Hepatocyte (in vitro differentiated cells): Measurements from ENCODE around the gene MTIF3. TPM values are rescaled to one million over a fixed set of nuclear protein-coding genes. Genes with fewer than 3 reads are reported as not detected.

Experiments
- DNase-seq: peaks from one replicate; pipeline ENCODE4 v3.0.0-alpha.2; 2016; ENCODE audit warnings: low spot score
- H2AFZ ChIP-seq: fragments of 200-600 bp; sonication (generic); 2 replicates; pipeline ENCODE4 v1.6.0; 2016; ENCODE audit warnings: antibody characterized with exemption, mild to moderate bottlenecking
- H3K27ac ChIP-seq: fragments of 200-600 bp; sonication (generic); 2 replicates; pipeline ENCODE4 v1.5.1; 2016; ENCODE audit warnings: mild to moderate bottlenecking
- H3K27me3 ChIP-seq: fragments of 200-600 bp; sonication (generic); 2 replicates; pipeline ENCODE4 v1.6.1; 2016
- H3K36me3 ChIP-seq: fragments of 200-600 bp; sonication (generic); replicated peaks from 2 replicates; pipeline ENCODE4 v1.5.1; 2016; ENCODE audit warnings: low read depth; ENCODE audit not compliant: insufficient read depth
- H3K4me1 ChIP-seq: fragments of 200-600 bp; sonication (generic); 2 replicates; pipeline ENCODE4 v1.5.1; 2016; ENCODE audit warnings: mild to moderate bottlenecking, moderate library complexity; ENCODE audit not compliant: insufficient read depth
- H3K4me2 ChIP-seq: fragments of 200-600 bp; sonication (generic); 2 replicates; pipeline ENCODE4 v1.6.0; 2016
- H3K4me3 ChIP-seq: fragments of 200-600 bp; sonication (generic); 2 replicates; pipeline ENCODE4 v1.5.1; 2016; ENCODE audit warnings: mild to moderate bottlenecking
- H3K79me2 ChIP-seq: fragments of 200-600 bp; sonication (generic); 2 replicates; pipeline ENCODE4 v1.6.0; 2017; ENCODE audit warnings: mild to moderate bottlenecking
- H3K9me2 ChIP-seq: fragments of 200-600 bp; sonication (generic); replicated peaks from 2 replicates; pipeline ENCODE4 v1.6.0; 2017; ENCODE audit warnings: mild to moderate bottlenecking; ENCODE audit not compliant: insufficient read depth
- H3K9me3 ChIP-seq: fragments of 200-600 bp; sonication (generic); 2 replicates; pipeline ENCODE4 v1.5.1; 2016; ENCODE audit warnings: low read depth, mild to moderate bottlenecking
- H4K20me1 ChIP-seq: fragments of 200-600 bp; sonication (generic); 2 replicates; pipeline ENCODE4 v1.6.0; 2016; ENCODE audit warnings: mild to moderate bottlenecking; ENCODE audit not compliant: insufficient read depth, poor library complexity, severe bottlenecking
- CTCF ChIP-seq: fragments of 200-600 bp; sonication (generic); IDR thresholded peaks from 2 replicates; pipeline ENCODE4 v1.5.1; 2016; ENCODE audit warnings: antibody characterized with exemption, mild to moderate bottlenecking; ENCODE audit not compliant: poor library complexity
- EZH2 ChIP-seq: fragments of 200-600 bp; sonication (generic); IDR thresholded peaks from 2 replicates; pipeline ENCODE4 v1.6.1; 2016; ENCODE audit warnings: antibody characterized with exemption, mild to moderate bottlenecking, borderline replicate concordance
- EZH2phosphoT487 ChIP-seq: fragments of 200-600 bp; sonication (generic); IDR thresholded peaks from one replicate; pipeline ENCODE4 v1.6.1; 2018; ENCODE audit warnings: antibody characterized with exemption, mild to moderate bottlenecking, low read depth, moderate library complexity; ENCODE audit not compliant: unreplicated experiment, severe bottlenecking
- WGBS: methylation state at CpG from one replicate; pipeline ENCODE4 v1.1.6; 2016; ENCODE audit warnings: low lambda C conversion rate; ENCODE audit errors: missing lambda C conversion rate; 5-methylcytosine and 5-hydroxymethylcytosine counted together
- polyA plus RNA-seq: library from polyadenylated mRNA; unstranded; fragments of >200 nt; fragmentation: Nextera tagmentation; extraction: Ambion mirVana; gene quantifications from 2 replicates; pipeline ENCODE4 v1.2.1, GENCODE V29; 2016
- total RNA-seq: library from RNA; depleted of rRNA; stranded (reverse); fragments of >200 nt; gene quantifications from 2 replicates; pipeline ENCODE4 v1.2.3, GENCODE V29; 2014

MTIF3 gene
- total and polyA plus RNA-seq, 2 experiments from 2014 or later, result 58.0 to 66.7 TPM

DNA sequence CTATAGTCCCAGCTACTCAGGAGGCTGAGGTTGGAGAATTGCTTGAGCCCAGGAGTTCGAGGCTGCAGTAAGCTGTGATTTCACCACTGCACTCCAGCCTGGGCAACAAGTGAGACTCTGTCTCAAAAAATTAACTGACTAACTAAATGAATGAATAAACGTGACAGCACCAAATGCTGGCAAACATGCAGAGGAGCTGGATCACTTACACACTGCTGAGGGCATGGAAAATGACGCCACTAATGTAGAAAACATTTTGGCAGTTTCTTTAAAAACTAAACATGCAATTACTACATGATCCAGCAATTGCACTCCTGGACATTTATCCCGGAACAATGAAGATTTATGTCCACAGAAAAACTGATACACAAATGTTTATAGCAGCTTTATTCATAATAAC is 57.3 kb downstream of the MTIF3 start:
- Histone ChIP-seq H3K9me3 (no peaks in the 10 kb centered on the region), H3K36me3 (no peaks in the 10 kb centered on the region), H3K4me2 (no peak overlapping the region), H3K27ac (no peak overlapping the region), H3K27me3 (no peaks in the 10 kb centered on the region), H3K4me3 (no peak overlapping the region), H4K20me1 (no peaks in the 10 kb centered on the region), H3K9me2 (no peaks in the 10 kb centered on the region), H3K4me1 (peaks cover 12% of the 10 kb centered on the region), H3K79me2 (no peaks in the 10 kb centered on the region), H2AFZ (no peak overlapping the region)
- 84% methylated on average over 4 of the region's 4 CpGs for WGBS
- no peak for TF ChIP-seq EZH2phosphoT487
- no peak for TF ChIP-seq EZH2
- TF ChIP-seq CTCF, result no peak
- no peak for DNase-seq

DNA sequence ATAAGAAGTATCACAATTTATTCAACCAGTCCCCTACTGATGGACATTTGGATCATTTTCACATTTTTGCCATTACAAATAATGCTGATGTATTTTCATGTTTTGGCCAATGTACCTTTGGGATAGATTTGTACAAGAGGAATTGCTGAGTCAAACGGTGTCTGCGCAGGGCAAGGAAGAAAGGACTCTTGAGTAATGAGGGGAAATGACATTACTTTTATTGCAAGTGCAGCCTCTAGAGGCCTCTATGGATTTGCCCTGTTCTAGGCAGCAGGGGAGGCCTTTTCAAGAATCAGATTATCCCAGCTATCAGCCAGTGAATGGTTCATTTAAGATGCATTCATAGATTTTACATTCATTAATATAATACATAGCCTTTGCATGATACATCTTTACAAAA is 58.9 kb downstream of the MTIF3 start:
- 64% methylated on average over 2 of the region's 2 CpGs for WGBS
- TF ChIP-seq EZH2 (no peak), EZH2phosphoT487 (no peak), CTCF (no peak)

DNA sequence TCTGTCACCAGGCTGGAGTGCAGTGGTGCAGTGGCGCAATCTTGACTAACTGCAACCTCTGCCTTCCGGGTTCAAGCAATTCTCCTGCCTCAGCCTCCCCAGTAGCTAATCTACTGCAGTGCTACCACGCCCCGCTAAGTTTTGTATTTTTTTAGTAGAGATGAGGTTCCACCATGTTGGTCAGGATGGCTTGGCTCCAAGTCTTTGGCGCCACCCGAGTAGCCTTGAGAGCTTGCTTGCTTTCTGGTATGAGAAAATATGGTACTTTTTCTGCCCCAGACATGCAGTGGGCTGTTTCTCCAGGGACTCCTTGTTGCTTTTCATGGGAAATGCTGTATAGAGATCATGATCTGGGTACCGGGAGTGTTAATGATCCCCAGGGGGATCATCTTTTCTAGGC is 60.5 kb downstream of the MTIF3 start:
- H3K27me3 ChIP-seq, result no peaks in the 10 kb centered on the region
- no peak overlapping the region for H2AFZ ChIP-seq
- TF ChIP-seq EZH2phosphoT487 (no peak), EZH2 (no peak), CTCF (no peak)
- H3K27ac ChIP-seq, result no peak overlapping the region
- H3K9me3 ChIP-seq, result no peaks in the 10 kb centered on the region
- H3K36me3 ChIP-seq, result no peaks in the 10 kb centered on the region
- no peak for DNase-seq
- H3K4me1 ChIP-seq, result no peaks in the 10 kb centered on the region
- no peaks in the 10 kb centered on the region for H3K79me2 ChIP-seq
- H3K4me3 ChIP-seq, result no peak overlapping the region
- H3K4me2 ChIP-seq, result no peak overlapping the region
- no peaks in the 10 kb centered on the region for H3K9me2 ChIP-seq
- WGBS, result 93% methylated on average over 7 of the region's 7 CpGs
- no peaks in the 10 kb centered on the region for H4K20me1 ChIP-seq

More for the DNA sequence above, 58.9 kb downstream of the MTIF3 start:
- Histone ChIP-seq H3K4me2 (no peak overlapping the region), H2AFZ (no peak overlapping the region), H3K4me3 (no peak overlapping the region), H3K27me3 (no peaks in the 10 kb centered on the region), H3K9me2 (no peaks in the 10 kb centered on the region), H3K36me3 (no peaks in the 10 kb centered on the region), H3K79me2 (no peaks in the 10 kb centered on the region), H3K9me3 (no peaks in the 10 kb centered on the region), H3K27ac (no peak overlapping the region), H4K20me1 (no peaks in the 10 kb centered on the region), H3K4me1 (peaks cover 12% of the 10 kb centered on the region)
- DNase-seq, result no peak

DNA sequence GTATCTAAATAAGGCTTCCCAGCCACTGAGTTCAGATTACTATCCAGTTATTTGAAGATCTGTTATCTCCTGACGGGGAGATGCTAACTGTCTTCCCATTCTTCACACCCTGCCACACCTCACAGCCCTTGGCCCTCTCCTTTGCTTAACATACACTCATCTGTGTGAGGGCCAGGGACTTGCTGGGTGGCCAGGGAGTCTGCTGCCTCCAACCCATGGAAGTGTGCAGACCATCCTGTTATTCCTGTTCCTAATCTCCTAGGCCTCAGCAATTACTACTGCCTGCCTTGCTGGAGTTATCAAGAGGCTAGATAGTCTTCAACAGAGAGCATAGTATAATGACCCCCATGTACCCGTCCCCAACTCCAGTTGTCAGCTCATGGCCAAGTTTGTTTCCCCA is 62.1 kb downstream of the MTIF3 start:
- Histone ChIP-seq H3K9me2 (no peaks in the 10 kb centered on the region), H2AFZ (no peak overlapping the region), H3K9me3 (no peaks in the 10 kb centered on the region), H4K20me1 (no peaks in the 10 kb centered on the region), H3K4me2 (no peak overlapping the region), H3K27ac (no peak overlapping the region), H3K4me3 (no peak overlapping the region), H3K79me2 (no peaks in the 10 kb centered on the region), H3K36me3 (no peaks in the 10 kb centered on the region), H3K4me1 (no peaks in the 10 kb centered on the region), H3K27me3 (no peaks in the 10 kb centered on the region)
- WGBS, result 47% methylated on average over 2 of the region's 2 CpGs
- no peak for DNase-seq
- no peak for TF ChIP-seq EZH2
- no peak for TF ChIP-seq EZH2phosphoT487
- no peak for TF ChIP-seq CTCF
